ENCODE data around the gene MRPL4. TPM values are rescaled to one million over a fixed set of nuclear protein-coding genes. Genes with fewer than 3 reads are reported as not detected.

Gene MRPL4
- 10 to 100 TPM; 22.7 to 25.4 TPM for total RNA-seq
- polyA plus RNA-seq, result 10 to 100 TPM; 27.4 to 38.2 TPM
- long read RNA-seq, donor 1, transcript MRPL4-201 (9 exons, 1,455 nt), result major isoform, 28 of 49 reads
- long read RNA-seq, donor 1, transcript MRPL4-207 (8 exons, 1,423 nt), result minor isoform, 11 of 49 reads
- long read RNA-seq, donor 1, partial matches to known transcripts, result 5 of 49 reads
- long read RNA-seq, donor 1, other reads (novel, unspliced or antisense), result 4 of 49 reads
- long read RNA-seq, donor 2, transcript MRPL4-201 (9 exons, 1,455 nt), result major isoform, 10 of 13 reads
- long read RNA-seq, donor 2, partial matches to known transcripts, result 2 of 13 reads
- long read RNA-seq, donor 2, other reads (novel, unspliced or antisense), result 1 of 13 reads

GRCh38 chr19:10251792-10252694 lies at the start of gene MRPL4:
MRPL4 (plus strand) TSS chr19:10252214; CDS start chr19:10252254, 40 bp downstream.
- intact Hi-C loops (cut with DNase I), result loop anchor here (2.0 to 5.0 kb wide), 4 partner anchors 57 to 321 kb away; partner anchors contain the start of genes DNMT1 (in 1 of the 2) and PPAN (in 1 of the 2)
- Histone ChIP-seq H3K27me3 (ENCODE audit: control insufficient read depth in 1 of 2, insufficient read depth in 2 of 2, low read length in 1 of 2) (no peaks in the 10 kb centered on the region), H3K36me3 (ENCODE audit: control insufficient read depth in 1 of 2, insufficient read depth in 2 of 2, low read length in 1 of 2) (no peaks in the 10 kb centered on the region), H3K4me3 (ENCODE audit: low read length in 2 of 2) (peak within 1 kb of the TSS; percentile 37 to 78), H3K9me3 (ENCODE audit: control insufficient read depth, low read length) (no peaks in the 10 kb centered on the region), H3K27ac (ENCODE audit: low read depth in 1 of 2, low read length in 2 of 2) (no peak within 1 kb of the TSS), H3K4me1 (ENCODE audit: control insufficient read depth in 1 of 2, insufficient read depth in 2 of 2, low read length in 2 of 2) (no peaks in the 10 kb centered on the region)
- peak; percentile 97 to 98 for DNase-seq
- ATAC-seq (ENCODE audit: low FRiP score), result peak; percentile 96
- WGBS, 2 donors, result 0 to 1% methylated on average over 60 to 77 of the region's 77 CpGs

GRCh38 chr19:10203686-10204085 lies 48.3 kb upstream of the MRPL4 start:
- intact Hi-C loops (cut with DNase I), result no loop called here
- 94 to 96% methylated on average over 3 of the region's 3 CpGs for WGBS, 2 donors
- Histone ChIP-seq H3K4me1 (ENCODE audit: control insufficient read depth in 1 of 2, insufficient read depth in 2 of 2, low read length in 2 of 2) (no peaks in the 10 kb centered on the region), H3K4me3 (ENCODE audit: low read length in 2 of 2) (no peak overlapping the region), H3K27me3 (ENCODE audit: control insufficient read depth in 1 of 2, insufficient read depth in 2 of 2, low read length in 1 of 2) (no peaks in the 10 kb centered on the region), H3K27ac (ENCODE audit: low read depth in 1 of 2, low read length in 2 of 2) (no peak overlapping the region), H3K9me3 (ENCODE audit: control insufficient read depth, low read length) (peaks cover 2% of the 10 kb centered on the region), H3K36me3 (ENCODE audit: control insufficient read depth in 1 of 2, insufficient read depth in 2 of 2, low read length in 1 of 2) (no peaks in the 10 kb centered on the region)
- ATAC-seq (ENCODE audit: low FRiP score) (no peak), DNase-seq (no peak)

DNA sequence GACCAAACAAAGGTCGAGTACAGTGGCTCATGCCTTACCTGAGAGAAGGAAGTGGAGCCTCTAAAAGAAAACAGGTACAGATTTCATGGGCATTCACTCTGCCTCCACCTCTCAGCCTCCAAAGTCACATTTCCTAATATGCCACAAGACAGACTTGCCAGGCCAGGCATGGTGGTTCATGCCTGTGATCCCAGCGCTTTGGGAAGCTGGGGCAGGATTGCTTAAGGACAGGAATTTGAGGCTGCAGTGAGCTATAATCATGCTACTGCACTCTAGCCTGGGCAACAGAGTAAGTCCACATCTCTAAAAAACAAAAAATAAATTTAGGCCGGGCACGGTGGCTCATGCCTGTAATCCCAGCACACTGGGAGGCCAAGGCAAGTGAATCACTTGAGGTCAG lies 46.4 kb upstream of the MRPL4 start:
- Histone ChIP-seq H3K9me3 (ENCODE audit: control insufficient read depth, low read length) (peaks cover 2% of the 10 kb centered on the region), H3K4me3 (ENCODE audit: low read length in 2 of 2) (no peak overlapping the region), H3K27me3 (ENCODE audit: control insufficient read depth in 1 of 2, insufficient read depth in 2 of 2, low read length in 1 of 2) (no peaks in the 10 kb centered on the region), H3K36me3 (ENCODE audit: control insufficient read depth in 1 of 2, insufficient read depth in 2 of 2, low read length in 1 of 2) (no peaks in the 10 kb centered on the region), H3K4me1 (ENCODE audit: control insufficient read depth in 1 of 2, insufficient read depth in 2 of 2, low read length in 2 of 2) (no peaks in the 10 kb centered on the region), H3K27ac (ENCODE audit: low read depth in 1 of 2, low read length in 2 of 2) (no peak overlapping the region)
- ATAC-seq (ENCODE audit: low FRiP score), result no peak
- no peak for DNase-seq
- intact Hi-C loops (cut with DNase I), result no loop called here
- 94 to 98% methylated on average over 4 of the region's 4 CpGs for WGBS, 2 donors

GRCh38 chr19:10206226-10206885 lies 45.7 kb upstream of the MRPL4 start:
- Histone ChIP-seq H3K27ac (ENCODE audit: low read depth in 1 of 2, low read length in 2 of 2) (no peak overlapping the region), H3K36me3 (ENCODE audit: control insufficient read depth in 1 of 2, insufficient read depth in 2 of 2, low read length in 1 of 2) (no peaks in the 10 kb centered on the region), H3K9me3 (ENCODE audit: control insufficient read depth, low read length) (peaks cover 2% of the 10 kb centered on the region), H3K4me3 (ENCODE audit: low read length in 2 of 2) (no peak overlapping the region), H3K27me3 (ENCODE audit: control insufficient read depth in 1 of 2, insufficient read depth in 2 of 2, low read length in 1 of 2) (no peaks in the 10 kb centered on the region), H3K4me1 (ENCODE audit: control insufficient read depth in 1 of 2, insufficient read depth in 2 of 2, low read length in 2 of 2) (no peaks in the 10 kb centered on the region)
- WGBS, 2 donors, result 78 to 79% methylated on average over 10 of the region's 10 CpGs
- ATAC-seq (ENCODE audit: low FRiP score) (no peak), DNase-seq (no peak)
- intact Hi-C loops (cut with DNase I), result no loop called here

- ATAC-seq (ENCODE audit: low FRiP score), result no peak
- WGBS, 2 donors, result 96 to 98% methylated on average over 1 of the region's 1 CpG
- no peak for DNase-seq
- peaks cover 2% of the 10 kb centered on the region for H3K9me3 ChIP-seq (ENCODE audit: control insufficient read depth, low read length)
- H3K4me1 ChIP-seq (ENCODE audit: control insufficient read depth in 1 of 2, insufficient read depth in 2 of 2, low read length in 2 of 2), result no peaks in the 10 kb centered on the region
- intact Hi-C loops (cut with DNase I), result no loop called here
- H3K27ac ChIP-seq (ENCODE audit: low read depth in 1 of 2, low read length in 2 of 2), result no peak overlapping the region
- no peaks in the 10 kb centered on the region for H3K36me3 ChIP-seq (ENCODE audit: control insufficient read depth in 1 of 2, insufficient read depth in 2 of 2, low read length in 1 of 2)
- H3K4me3 ChIP-seq (ENCODE audit: low read length in 2 of 2), result no peak overlapping the region
- no peaks in the 10 kb centered on the region for H3K27me3 ChIP-seq (ENCODE audit: control insufficient read depth in 1 of 2, insufficient read depth in 2 of 2, low read length in 1 of 2)
These were observed 45.0 kb upstream of the MRPL4 start for GRCh38 chr19:10207026-10207425.

DNA sequence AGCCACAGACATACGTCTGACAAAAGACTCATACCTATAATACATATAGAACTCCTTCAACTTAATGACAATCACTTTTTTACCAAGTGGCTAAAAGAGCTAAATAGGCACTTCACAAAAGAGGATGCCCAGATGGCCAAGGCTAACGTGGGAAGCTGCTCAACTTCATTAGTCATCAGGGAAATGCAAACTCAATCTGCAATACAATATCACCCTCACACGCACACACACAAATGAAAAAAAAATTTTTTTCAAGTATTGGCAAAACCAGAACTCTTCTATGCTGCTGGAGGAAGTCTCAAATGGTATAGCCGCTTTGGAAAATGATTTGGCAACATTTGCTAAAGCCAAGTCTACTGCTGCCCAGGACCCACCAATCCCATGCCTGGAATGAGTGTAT lies 42.7 kb upstream of the MRPL4 start:
- intact Hi-C loops (cut with DNase I), result no loop called here
- Histone ChIP-seq H3K36me3 (ENCODE audit: control insufficient read depth in 1 of 2, insufficient read depth in 2 of 2, low read length in 1 of 2) (no peaks in the 10 kb centered on the region), H3K27ac (ENCODE audit: low read depth in 1 of 2, low read length in 2 of 2) (no peak overlapping the region), H3K4me3 (ENCODE audit: low read length in 2 of 2) (no peak overlapping the region), H3K9me3 (ENCODE audit: control insufficient read depth, low read length) (peaks cover 2% of the 10 kb centered on the region), H3K4me1 (ENCODE audit: control insufficient read depth in 1 of 2, insufficient read depth in 2 of 2, low read length in 2 of 2) (no peaks in the 10 kb centered on the region), H3K27me3 (ENCODE audit: control insufficient read depth in 1 of 2, insufficient read depth in 2 of 2, low read length in 1 of 2) (no peaks in the 10 kb centered on the region)
- DNase-seq, result no peak
- 72 to 73% methylated on average over 4 of the region's 4 CpGs for WGBS, 2 donors
- no peak for ATAC-seq (ENCODE audit: low FRiP score)

DNA sequence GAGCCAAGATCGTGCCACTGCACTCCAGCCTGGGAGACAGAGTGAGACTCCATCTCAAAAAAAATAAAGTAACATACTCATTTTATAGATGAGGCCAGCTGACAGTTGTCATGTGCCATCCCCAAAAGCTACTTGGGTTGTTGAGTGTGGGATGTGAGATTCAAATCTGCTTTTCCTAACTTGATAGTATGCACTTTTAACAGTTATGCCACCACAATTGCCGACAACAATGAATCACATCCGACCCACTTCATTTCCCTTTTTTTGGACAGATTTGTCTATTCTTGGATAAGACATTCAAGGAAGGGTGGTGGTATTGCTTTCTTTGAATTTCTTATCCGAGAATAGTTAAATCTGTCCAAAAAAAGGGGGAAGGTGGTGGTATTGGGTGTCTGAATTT lies 41.0 kb upstream of the MRPL4 start:
- ATAC-seq (ENCODE audit: low FRiP score) (no peak), DNase-seq (no peak)
- Histone ChIP-seq H3K27ac (ENCODE audit: low read depth in 1 of 2, low read length in 2 of 2) (no peak overlapping the region), H3K4me3 (ENCODE audit: low read length in 2 of 2) (no peak overlapping the region), H3K27me3 (ENCODE audit: control insufficient read depth in 1 of 2, insufficient read depth in 2 of 2, low read length in 1 of 2) (no peaks in the 10 kb centered on the region), H3K36me3 (ENCODE audit: control insufficient read depth in 1 of 2, insufficient read depth in 2 of 2, low read length in 1 of 2) (no peaks in the 10 kb centered on the region), H3K9me3 (ENCODE audit: control insufficient read depth, low read length) (peaks cover 2% of the 10 kb centered on the region), H3K4me1 (ENCODE audit: control insufficient read depth in 1 of 2, insufficient read depth in 2 of 2, low read length in 2 of 2) (no peaks in the 10 kb centered on the region)
- intact Hi-C loops (cut with DNase I), result no loop called here
- 88 to 91% methylated on average over 4 of the region's 4 CpGs for WGBS, 2 donors

DNA sequence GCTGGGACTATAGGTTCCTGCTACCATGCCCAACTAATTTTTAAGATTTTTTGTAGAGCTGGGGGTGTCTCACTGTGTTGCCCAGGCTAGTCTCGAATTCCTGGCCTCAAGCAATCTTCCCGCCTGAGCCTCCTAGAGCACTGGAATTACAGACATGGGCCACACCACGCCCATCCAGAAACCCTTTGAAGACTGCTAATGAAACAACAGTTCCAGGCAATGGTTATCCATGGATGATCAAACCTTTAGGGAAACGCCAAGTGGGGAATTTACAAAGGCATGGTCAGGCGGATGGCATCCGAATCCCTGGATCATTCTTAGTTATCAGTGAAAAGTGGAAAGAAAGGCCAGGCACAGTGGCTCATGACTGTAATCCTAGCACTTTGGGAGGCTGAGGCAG lies 40.3 kb upstream of the MRPL4 start:
- 90 to 93% methylated on average over 6 of the region's 6 CpGs for WGBS, 2 donors
- H3K4me1 ChIP-seq (ENCODE audit: control insufficient read depth in 1 of 2, insufficient read depth in 2 of 2, low read length in 2 of 2), result no peaks in the 10 kb centered on the region
- peaks cover 2% of the 10 kb centered on the region for H3K9me3 ChIP-seq (ENCODE audit: control insufficient read depth, low read length)
- H3K4me3 ChIP-seq (ENCODE audit: low read length in 2 of 2), result no peak overlapping the region
- H3K27ac ChIP-seq (ENCODE audit: low read depth in 1 of 2, low read length in 2 of 2), result no peak overlapping the region
- no peaks in the 10 kb centered on the region for H3K27me3 ChIP-seq (ENCODE audit: control insufficient read depth in 1 of 2, insufficient read depth in 2 of 2, low read length in 1 of 2)
- ATAC-seq (ENCODE audit: low FRiP score) (no peak), DNase-seq (no peak)
- no peaks in the 10 kb centered on the region for H3K36me3 ChIP-seq (ENCODE audit: control insufficient read depth in 1 of 2, insufficient read depth in 2 of 2, low read length in 1 of 2)
- intact Hi-C loops (cut with DNase I), result no loop called here
